HG03066 (cell line): ENCODE results near the gene CFLAR.
A peak's percentile ranks its signal among the peaks of the same experiment; 100 is the strongest.
"Not testable (repeated sequence)": the region's sequence is repeated elsewhere in the genome, so short reads cannot be mapped to it uniquely, and the experiment has no call there.

ENCODE experiments used
- ATAC-seq: cut with Tn5 transposase; IDR thresholded peaks from one replicate; pipeline ENCODE4 v1.9.1; 2021; ENCODE audit warnings: low read depth; ENCODE audit not compliant: unreplicated experiment

Gene CFLAR

GRCh38 chr2:201118121-201118960 is 2.4 kb downstream of the CFLAR start:
- peak; percentile 47 for ATAC-seq

GRCh38 chr2:201118961-201119854 is 3.2 kb downstream of the CFLAR start:
- no peak for ATAC-seq

GRCh38 chr2:201122276-201122675 is 6.3 kb downstream of the CFLAR start:
- no peak for ATAC-seq

- no peak for ATAC-seq
Observed at GRCh38 chr2:201126308-201127151, 10.6 kb downstream of the CFLAR start.

GRCh38 chr2:201127152-201127511 is 11.2 kb downstream of the CFLAR start:
- ATAC-seq = no peak

- ATAC-seq = no peak
Observed at GRCh38 chr2:201127570-201127969, 11.6 kb downstream of the CFLAR start.

- ATAC-seq = no peak
Observed at GRCh38 chr2:201128033-201128432, 12.1 kb downstream of the CFLAR start.

GRCh38 chr2:201128933-201129505 is 13.1 kb downstream of the CFLAR start:
- no peak for ATAC-seq

- no peak for ATAC-seq
Observed at GRCh38 chr2:201130524-201131186, 14.7 kb downstream of the CFLAR start.

GRCh38 chr2:201132518-201132917 is 16.6 kb downstream of the CFLAR start:
- ATAC-seq = peak; percentile 37

GRCh38 chr2:201135386-201135785 is 19.4 kb downstream of the CFLAR start:
- ATAC-seq = no peak

GRCh38 chr2:201136889-201137321 is 20.9 kb downstream of the CFLAR start:
- ATAC-seq = no peak

- no peak for ATAC-seq
Observed at GRCh38 chr2:201137505-201138400, 21.8 kb downstream of the CFLAR start.

- no peak for ATAC-seq
Observed at GRCh38 chr2:201138401-201138970, 22.5 kb downstream of the CFLAR start.

GRCh38 chr2:201138986-201139781 is 23.2 kb downstream of the CFLAR start:
- ATAC-seq = not testable (repeated sequence)

- ATAC-seq = no peak
Observed at GRCh38 chr2:201139836-201140604, 24.1 kb downstream of the CFLAR start.
